RWPE1 (cell line): Measurements from ENCODE around the gene CREM.

Experiments used
- CTCF ChIA-PET: fragments of 350-600 bp; sonication (Branson Sonifier 250); formaldehyde crosslinking; extraction: SDS; loops from one replicate; lab custom pipeline; 2021; lab: Yijun Ruan, JAX
- POLR2A ChIA-PET: fragments of 400-600 bp; formaldehyde crosslinking; extraction: SDS; loops from one replicate; lab custom pipeline; 2020; ENCODE audit warnings: antibody characterized with exemption; ENCODE audit not compliant: low non-redundant PET; lab: Yijun Ruan, JAX
- DNase-seq: peaks from one replicate; pipeline ENCODE4 v3.0.0; 2012; ENCODE audit warnings: low spot score
- H3K27ac ChIP-seq: fragments of 450-650 bp; 2 replicates; pipeline ENCODE4 v1.5.1; 2017
- TF ChIP-seq, protein P1 (sequence below): fragments of 450-650 bp; conservative IDR thresholded peaks from 2 replicates; pipeline ENCODE4 v1.5.1; 2017; ENCODE audit warnings: low read depth, mild to moderate bottlenecking

Gene CREM

DNA sequence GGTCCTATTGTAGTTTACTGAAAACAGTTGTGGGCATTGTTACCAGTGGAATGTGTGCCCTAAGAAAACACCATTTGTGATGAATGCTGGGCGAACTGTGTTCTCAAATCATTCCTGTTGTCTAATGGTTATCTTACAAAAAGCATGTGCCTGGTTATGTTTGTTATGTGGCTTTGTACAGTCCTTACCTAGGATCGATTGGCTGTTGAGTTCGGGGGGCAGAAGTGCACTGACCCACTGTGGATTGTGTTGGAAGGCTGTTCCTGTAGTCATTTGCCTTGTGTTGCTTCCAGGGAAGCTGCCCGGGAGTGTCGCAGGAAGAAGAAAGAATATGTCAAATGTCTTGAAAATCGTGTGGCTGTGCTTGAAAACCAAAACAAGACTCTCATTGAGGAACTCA is 84.3 kb downstream of the CREM start:
- H3K27ac ChIP-seq, result no peak overlapping the region
- ChIA-PET POLR2A (no interaction called here), CTCF (no interaction called here)
- DNase-seq, result no peak
- TF ChIP-seq, protein P1, sequence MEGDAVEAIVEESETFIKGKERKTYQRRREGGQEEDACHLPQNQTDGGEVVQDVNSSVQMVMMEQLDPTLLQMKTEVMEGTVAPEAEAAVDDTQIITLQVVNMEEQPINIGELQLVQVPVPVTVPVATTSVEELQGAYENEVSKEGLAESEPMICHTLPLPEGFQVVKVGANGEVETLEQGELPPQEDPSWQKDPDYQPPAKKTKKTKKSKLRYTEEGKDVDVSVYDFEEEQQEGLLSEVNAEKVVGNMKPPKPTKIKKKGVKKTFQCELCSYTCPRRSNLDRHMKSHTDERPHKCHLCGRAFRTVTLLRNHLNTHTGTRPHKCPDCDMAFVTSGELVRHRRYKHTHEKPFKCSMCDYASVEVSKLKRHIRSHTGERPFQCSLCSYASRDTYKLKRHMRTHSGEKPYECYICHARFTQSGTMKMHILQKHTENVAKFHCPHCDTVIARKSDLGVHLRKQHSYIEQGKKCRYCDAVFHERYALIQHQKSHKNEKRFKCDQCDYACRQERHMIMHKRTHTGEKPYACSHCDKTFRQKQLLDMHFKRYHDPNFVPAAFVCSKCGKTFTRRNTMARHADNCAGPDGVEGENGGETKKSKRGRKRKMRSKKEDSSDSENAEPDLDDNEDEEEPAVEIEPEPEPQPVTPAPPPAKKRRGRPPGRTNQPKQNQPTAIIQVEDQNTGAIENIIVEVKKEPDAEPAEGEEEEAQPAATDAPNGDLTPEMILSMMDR, result no peak

DNA sequence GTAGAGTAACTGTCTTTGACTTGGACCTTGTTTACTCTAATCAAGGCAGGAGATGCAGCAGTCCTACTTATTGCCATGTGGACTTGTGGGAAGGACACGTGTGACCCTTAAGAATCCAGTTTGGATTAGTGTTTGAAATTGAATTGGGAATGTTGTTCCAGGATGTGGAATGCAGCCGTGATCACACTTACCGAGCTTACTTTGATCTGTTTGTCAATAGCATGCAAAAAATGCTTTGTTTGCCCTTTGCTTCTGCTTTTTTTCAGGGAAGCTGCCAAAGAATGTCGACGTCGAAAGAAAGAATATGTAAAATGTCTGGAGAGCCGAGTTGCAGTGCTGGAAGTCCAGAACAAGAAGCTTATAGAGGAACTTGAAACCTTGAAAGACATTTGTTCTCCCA is 84.7 kb downstream of the CREM start:
- ChIA-PET POLR2A (no interaction called here), CTCF (no interaction called here)
- no peak for DNase-seq
- TF ChIP-seq, protein P1, result no peak
- no peak overlapping the region for H3K27ac ChIP-seq

DNA sequence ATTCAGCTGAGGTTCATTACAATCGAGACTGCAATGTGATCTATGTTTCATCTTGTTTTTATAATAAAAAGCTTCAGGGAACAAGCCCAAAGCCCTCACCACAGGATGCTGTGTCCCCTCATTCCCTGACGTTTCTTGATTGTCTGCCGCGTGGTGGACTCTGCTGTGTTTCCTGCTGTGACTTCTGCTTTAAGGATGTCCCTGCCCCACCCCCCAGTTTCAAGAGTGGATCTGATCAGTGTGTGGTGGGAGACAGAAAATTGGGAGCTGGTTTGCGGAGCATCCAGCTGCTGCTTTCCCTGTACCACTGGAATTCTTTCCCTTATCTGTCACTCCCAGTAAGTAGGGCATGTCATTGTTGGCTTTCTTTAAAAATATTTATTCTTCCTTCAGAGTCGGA is 86.2 kb downstream of the CREM start:
- POLR2A ChIA-PET, result interaction anchor here (1.0 kb wide), 1 partner anchor 46 kb away, joined by 5 read pairs; no protein-coding TSS in a partner anchor
- CTCF ChIA-PET, result interaction anchor here (0.6 kb wide), 1 partner anchor 96 kb away, joined by 8 read pairs; no protein-coding TSS in a partner anchor

DNA sequence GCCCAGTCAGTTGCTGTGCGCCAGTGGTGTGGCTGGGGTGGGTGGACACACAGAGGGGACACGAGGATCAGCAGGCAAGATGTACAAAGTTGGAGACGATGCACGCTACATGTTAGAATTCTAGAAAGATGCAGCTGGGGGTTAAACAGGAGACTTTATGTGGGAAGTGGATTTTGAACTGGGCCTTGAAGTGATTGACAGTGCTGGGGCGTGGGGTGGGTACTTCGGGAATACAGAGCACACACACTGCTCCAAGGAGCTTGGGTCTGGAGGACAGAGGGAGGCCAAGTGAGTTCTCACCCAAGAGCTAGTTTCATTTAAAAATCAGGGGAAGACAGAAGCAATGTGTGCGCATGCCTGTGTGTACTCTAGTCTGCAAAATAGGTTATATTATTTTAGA is 87.1 kb downstream of the CREM start:
- TF ChIP-seq, protein P1, result no peak
- ChIA-PET POLR2A (interaction anchor here (1.0 kb wide), 1 partner anchor 45 kb away, joined by 5 read pairs; no protein-coding TSS in a partner anchor), CTCF (interaction anchor here (0.9 kb wide), 1 partner anchor 18 kb away, joined by 5 read pairs; no protein-coding TSS in a partner anchor)
- no peak overlapping the region for H3K27ac ChIP-seq
- no peak for DNase-seq

More for the DNA sequence above, 86.2 kb downstream of the CREM start:
- DNase-seq, result no peak
- TF ChIP-seq, protein P1, result no peak
- no peak overlapping the region for H3K27ac ChIP-seq

DNA sequence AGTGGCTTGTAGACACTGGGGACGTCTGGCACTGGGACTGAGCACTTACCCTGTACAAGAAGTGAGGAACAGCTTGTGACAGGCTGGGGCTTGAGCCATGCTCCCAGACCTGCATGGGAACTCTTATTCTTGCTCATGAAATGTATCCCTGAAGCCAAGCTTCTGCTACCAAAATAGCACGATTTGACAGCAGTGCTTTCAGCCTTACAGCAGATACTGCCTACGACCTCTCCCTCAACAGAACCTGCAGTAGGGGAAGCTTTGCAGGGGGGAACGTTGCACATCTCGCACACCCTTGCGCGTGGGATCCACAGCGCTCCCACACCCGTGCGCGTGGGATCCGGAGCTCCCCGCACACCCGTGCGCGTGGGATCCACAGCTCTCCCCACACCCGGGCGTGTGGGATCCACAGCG is 88.0 kb downstream of the CREM start:
- no peak for DNase-seq
- no peak overlapping the region for H3K27ac ChIP-seq
- TF ChIP-seq, protein P1, result no peak
- ChIA-PET CTCF (interaction anchor here (0.9 kb wide), 1 partner anchor 19 kb away, joined by 5 read pairs; no protein-coding TSS in a partner anchor), POLR2A (no interaction called here)

DNA sequence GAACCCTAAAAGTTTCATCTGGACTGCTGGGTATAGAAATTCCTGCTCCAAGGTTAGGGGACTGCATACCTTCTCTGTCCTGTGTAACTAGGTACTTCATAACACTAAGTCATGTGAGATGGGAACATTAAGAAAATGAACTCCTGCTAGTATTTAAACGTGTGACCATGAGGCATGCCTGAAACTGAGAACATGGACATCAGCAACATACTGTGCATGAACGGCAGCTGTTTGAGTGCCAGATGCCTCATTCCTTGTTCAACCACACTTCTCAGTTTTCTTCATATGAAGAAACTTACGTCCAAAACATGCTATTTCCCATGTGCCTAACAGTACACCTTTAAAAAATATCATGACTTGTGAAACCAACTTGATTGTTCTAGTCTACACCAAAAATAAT is 88.5 kb downstream of the CREM start:
- CTCF ChIA-PET, result no interaction called here
- POLR2A ChIA-PET, result no interaction called here
- TF ChIP-seq, protein P1, result no peak

More for the DNA sequence above, 88.5 kb downstream of the CREM start:
- no peak for DNase-seq
- no peak overlapping the region for H3K27ac ChIP-seq
